Thyroid gland (tissue), 4 donors: ENCODE results near the gene CACNA1H.

Experiments
- POLR2A ChIP-seq, 2 donors: fragments of 450-650 bp; IDR thresholded peaks; one replicate each; pipeline ENCODE4 v1.6.1; 2017; ENCODE audit warnings: antibody characterized with exemption in 2 of 2, mild to moderate bottlenecking in 2 of 2, moderate library complexity in 1 of 2
- TF ChIP-seq, protein P1 (sequence below), 6 experiments: fragments of 200-600 bp in 3 of 6; fragments of 450-650 bp in 3 of 6; sonication (generic) in 3 of 6; IDR thresholded peaks; one replicate each; pipeline ENCODE4 v1.5.1; 2016 to 2019; ENCODE audit warnings: antibody characterized with exemption in 6 of 6, mild to moderate bottlenecking in 2 of 6, inconsistent platforms in 1 of 6, moderate library complexity in 1 of 6

DNA sequence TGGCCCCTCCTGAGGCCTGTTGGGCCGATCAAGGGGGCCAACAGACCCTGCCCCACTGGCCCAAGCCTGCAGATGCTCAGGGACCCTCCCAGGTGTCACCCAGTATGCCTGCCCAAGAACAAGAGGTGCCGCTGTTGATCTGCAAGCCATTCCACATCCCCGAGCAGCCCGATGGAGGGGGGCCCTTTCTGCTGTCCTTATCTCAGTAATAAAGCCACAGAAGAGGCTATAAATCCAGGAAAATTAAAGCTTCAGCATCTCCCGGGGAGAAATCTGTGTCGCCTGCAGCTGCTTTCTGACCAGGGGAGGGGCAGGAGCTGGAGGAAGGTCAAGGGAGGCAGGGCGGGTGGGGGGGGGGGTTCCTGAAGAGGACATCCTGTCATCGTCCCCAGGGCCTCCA, 11.7 kb upstream of the CACNA1H start:
- TF ChIP-seq, protein P1, sequence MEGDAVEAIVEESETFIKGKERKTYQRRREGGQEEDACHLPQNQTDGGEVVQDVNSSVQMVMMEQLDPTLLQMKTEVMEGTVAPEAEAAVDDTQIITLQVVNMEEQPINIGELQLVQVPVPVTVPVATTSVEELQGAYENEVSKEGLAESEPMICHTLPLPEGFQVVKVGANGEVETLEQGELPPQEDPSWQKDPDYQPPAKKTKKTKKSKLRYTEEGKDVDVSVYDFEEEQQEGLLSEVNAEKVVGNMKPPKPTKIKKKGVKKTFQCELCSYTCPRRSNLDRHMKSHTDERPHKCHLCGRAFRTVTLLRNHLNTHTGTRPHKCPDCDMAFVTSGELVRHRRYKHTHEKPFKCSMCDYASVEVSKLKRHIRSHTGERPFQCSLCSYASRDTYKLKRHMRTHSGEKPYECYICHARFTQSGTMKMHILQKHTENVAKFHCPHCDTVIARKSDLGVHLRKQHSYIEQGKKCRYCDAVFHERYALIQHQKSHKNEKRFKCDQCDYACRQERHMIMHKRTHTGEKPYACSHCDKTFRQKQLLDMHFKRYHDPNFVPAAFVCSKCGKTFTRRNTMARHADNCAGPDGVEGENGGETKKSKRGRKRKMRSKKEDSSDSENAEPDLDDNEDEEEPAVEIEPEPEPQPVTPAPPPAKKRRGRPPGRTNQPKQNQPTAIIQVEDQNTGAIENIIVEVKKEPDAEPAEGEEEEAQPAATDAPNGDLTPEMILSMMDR (IDR thresholded peaks at IDR 0.05): no peak
- no peak for TF ChIP-seq POLR2A (IDR thresholded peaks at IDR 0.05)
